HCT116 (cell line): ENCODE data around the gene TSSK6. TPM values are rescaled to one million over a fixed set of nuclear protein-coding genes. Genes with fewer than 3 reads are reported as not detected.

Experiments
- ATAC-seq: fragments of 200-7000 bp; cut with Tn5 transposase; 2 replicates; pipeline ENCODE4 v1.9.1; 2020; ENCODE audit warnings: mild to moderate bottlenecking, moderate library complexity
- BruUV-seq: library from RNA; stranded (reverse); fragments of 400-500 nt; replicated peaks from 2 replicates; lab custom pipeline; 2021; lab: Mats Ljungman, UMichigan
- CTCF ChIA-PET: fragments of 300-600 bp; sonication (Branson Sonifier 250); formaldehyde crosslinking; loops from one replicate; lab custom pipeline; 2021; ENCODE audit warnings: antibody characterized with exemption; lab: Charles Lee
- POLR2A ChIA-PET: fragments of 300-600, 350-600 bp; sonication (Branson Sonifier 250); formaldehyde crosslinking; loops from one replicate; lab custom pipeline; 2021; ENCODE audit warnings: antibody characterized with exemption; lab: Charles Lee
- RAD21 ChIA-PET, 2 experiments: fragments of 300-600 bp; sonication (Branson Sonifier 250); formaldehyde crosslinking; loops; one replicate each; lab custom pipeline; 2023; ENCODE audit warnings: low total read pairs in 2 of 2; ENCODE audit not compliant: uncharacterized antibody in 2 of 2, unreplicated experiment in 2 of 2, low non-redundant PET in 1 of 2; lab: Charles Lee
- DNase-seq: peaks from one replicate; pipeline ENCODE4 v3.0.0-alpha.2; 2010; ENCODE audit warnings: low read depth, low spot score
- H2AFZ ChIP-seq: fragments of 200-600 bp; shearing (Covaris generic), sonication (generic); 2 replicates; pipeline ENCODE4 v1.6.1; 2017; ENCODE audit warnings: low read depth, mixed run types, mixed read lengths, antibody characterized with exemption, low read length; ENCODE audit not compliant: poor library complexity, severe bottlenecking
- H3K27ac ChIP-seq: 2 replicates; pipeline ENCODE4 v1.5.1; 2012; ENCODE audit warnings: low read depth, low read length
- H3K27me3 ChIP-seq: fragments of 200-600 bp; sonication (generic); 2 replicates; pipeline ENCODE4 v1.6.1; 2016; ENCODE audit warnings: mixed run types, low read length, mixed read lengths; ENCODE audit not compliant: insufficient read depth
- H3K36me3 ChIP-seq, 2 experiments: fragments of 200-500 bp in 1 of 2; fragments of 200-600 bp in 1 of 2; sonication (Bioruptor generic) in 1 of 2; sonication (generic) in 1 of 2; 2 replicates each; pipeline versions ENCODE4 v1.5.1 to v1.6.1; 2014 to 2016; ENCODE audit warnings: low read length in 2 of 2, inconsistent platforms in 1 of 2, mixed read lengths in 1 of 2, mixed run types in 1 of 2; ENCODE audit not compliant: insufficient read depth in 2 of 2, control insufficient read depth in 1 of 2
- H3K4me1 ChIP-seq, 2 experiments: fragments of 200-600 bp in 1 of 2; sonication (generic) in 1 of 2; 2 replicates each; pipeline versions ENCODE4 v1.5.1 to v1.6.1; 2012 to 2017; ENCODE audit warnings: low read length in 2 of 2, inconsistent platforms in 1 of 2, mild to moderate bottlenecking in 1 of 2, mixed read lengths in 1 of 2, mixed run types in 1 of 2, moderate library complexity in 1 of 2; ENCODE audit not compliant: insufficient read depth in 2 of 2, control insufficient read depth in 1 of 2
- H3K4me2 ChIP-seq: fragments of 200-600 bp; sonication (generic); 2 replicates; pipeline ENCODE4 v1.6.1; 2017; ENCODE audit warnings: mixed run types, low read length, mixed read lengths
- H3K4me3 ChIP-seq, 2 experiments: fragments of 200-600 bp in 1 of 2; sonication (generic) in 1 of 2; replicated peaks in 1 of 2; 2 replicates each; pipeline ENCODE4 v1.5.1; 2011 to 2016; ENCODE audit warnings: low read length in 2 of 2, control low read depth in 1 of 2, low read depth in 1 of 2, mild to moderate bottlenecking in 1 of 2, mixed read lengths in 1 of 2, mixed run types in 1 of 2
- H3K79me2 ChIP-seq: fragments of 200-600 bp; sonication (generic); 2 replicates; pipeline ENCODE4 v1.6.1; 2017; ENCODE audit warnings: mild to moderate bottlenecking, mixed run types, low read length, moderate library complexity, mixed read lengths; ENCODE audit not compliant: insufficient read depth
- H3K9ac ChIP-seq: fragments of 200-600 bp; sonication (generic); 2 replicates; pipeline ENCODE4 v1.6.1; 2016; ENCODE audit warnings: low read length, mixed read lengths
- H3K9me2 ChIP-seq: fragments of 200-600 bp; sonication (generic), shearing (Covaris generic); 2 replicates; pipeline ENCODE4 v1.6.1; 2017; ENCODE audit warnings: mixed run types, mild to moderate bottlenecking, moderate library complexity; ENCODE audit not compliant: insufficient read depth
- H3K9me3 ChIP-seq, 2 experiments: fragments of 200-500 bp in 1 of 2; fragments of 200-600 bp in 1 of 2; sonication (Bioruptor generic) in 1 of 2; sonication (generic) in 1 of 2; 2 replicates each; pipeline ENCODE4 v1.6.1; 2014 to 2017; ENCODE audit warnings: low read length in 2 of 2, mixed read lengths in 2 of 2, inconsistent platforms in 1 of 2, low read depth in 1 of 2, mild to moderate bottlenecking in 1 of 2, mixed run types in 1 of 2, moderate library complexity in 1 of 2; ENCODE audit not compliant: control insufficient read depth in 1 of 2, insufficient read depth in 1 of 2
- H4K20me1 ChIP-seq: fragments of 200-600 bp; sonication (generic), shearing (Covaris generic); 2 replicates; pipeline ENCODE4 v1.6.1; 2017; ENCODE audit warnings: mixed run types, mild to moderate bottlenecking, moderate library complexity; ENCODE audit not compliant: insufficient read depth
- CTCF ChIP-seq, 3 experiments: fragments of 200-600 bp in 1 of 3; sonication (generic) in 1 of 3; IDR thresholded peaks in 2 of 3; conservative IDR thresholded peaks in 1 of 3; 2 replicates each; pipeline ENCODE4 v1.5.1; 2012 to 2017; ENCODE audit warnings: low read depth in 2 of 3, low read length in 2 of 3, antibody characterized with exemption in 1 of 3, borderline replicate concordance in 1 of 3, control low read depth in 1 of 3, mild to moderate bottlenecking in 1 of 3, mixed read lengths in 1 of 3, mixed run types in 1 of 3, moderate library complexity in 1 of 3; ENCODE audit not compliant: insufficient read depth in 1 of 3
- EGR1 ChIP-seq: IDR thresholded peaks from 2 replicates; pipeline ENCODE4 v1.6.1; 2012; ENCODE audit warnings: low read depth
- EZH2phosphoT487 ChIP-seq: fragments of 200-600 bp; IDR thresholded peaks from 2 replicates; pipeline ENCODE4 v1.6.1; 2018; ENCODE audit warnings: antibody characterized with exemption, borderline replicate concordance
- FOSL1 ChIP-seq: IDR thresholded peaks from 2 replicates; pipeline ENCODE4 v1.6.1; 2012; ENCODE audit warnings: low read depth
- JUND ChIP-seq: IDR thresholded peaks from 2 replicates; pipeline ENCODE4 v1.6.1; 2012
- MAX ChIP-seq: IDR thresholded peaks from 2 replicates; pipeline ENCODE4 v1.6.1; 2012
- POLR2A ChIP-seq: IDR thresholded peaks from 2 replicates; pipeline ENCODE4 v1.7.0; 2011; ENCODE audit warnings: borderline replicate concordance; ENCODE audit not compliant: insufficient read depth, insufficient read length; ENCODE audit errors: extremely low read depth
- REST ChIP-seq: IDR thresholded peaks from 2 replicates; pipeline ENCODE4 v1.6.1; 2012; ENCODE audit warnings: low read depth
- SIN3A ChIP-seq: IDR thresholded peaks from 2 replicates; pipeline ENCODE4 v1.6.1; 2012; ENCODE audit warnings: low read depth
- ZNF274 ChIP-seq: fragments of 200-500 bp; sonication (Bioruptor generic); IDR thresholded peaks from 2 replicates; pipeline ENCODE4 v1.6.1; 2014; ENCODE audit warnings: mild to moderate bottlenecking, low read depth, low read length, inconsistent platforms
- intact Hi-C: fragments of 100-400 bp; cut with micrococcal nuclease; formaldehyde crosslinking; loops from 2 replicates; pipeline ENCODE4 v1.10.0; 2022
- total RNA-seq: library from RNA; stranded (reverse); gene quantifications from one replicate; pipeline ENCODE4 v1.2.1, GENCODE V29; 2021; ENCODE audit not compliant: unreplicated experiment

Gene TSSK6
- total RNA-seq, 1 experiment from 2014 or later, result 4.1 TPM

GRCh38 chr19:19553670-19554069 is 38.3 kb upstream of the TSSK6 start:
- H3K9me2 ChIP-seq, result no peaks in the 10 kb centered on the region
- TF ChIP-seq SIN3A (no peak), CTCF (IDR thresholded peaks at IDR 0.05 in 2 of 3, conservative IDR thresholded peaks at IDR 0.05 in 1 of 3; ENCODE audit: borderline replicate concordance in 1 of 3, insufficient read depth in 1 of 3, low read depth in 2 of 3, low read length in 2 of 3) (no peak), EGR1 (no peak), MAX (no peak), FOSL1 (no peak), ZNF274 (no peak), EZH2phosphoT487 (no peak), JUND (no peak), REST (no peak), POLR2A (no peak)
- TF ChIP-seq, all 23 proteins: peak for 0
- CTCF ChIA-PET, result interaction anchor here (1.0 to 4.9 kb wide), 13 partner anchors 13 to 408 kb away, joined by 3 to 52 read pairs (median 4); partner anchors contain the start of gene NDUFA13
- POLR2A ChIA-PET, result no interaction called here
- no peaks in the 10 kb centered on the region for H3K4me1 ChIP-seq
- no peak overlapping the region for H3K27ac ChIP-seq
- no peaks in the 10 kb centered on the region for H4K20me1 ChIP-seq
- no peak overlapping the region for H2AFZ ChIP-seq
- intact Hi-C loops, result no loop called here
- H3K27me3 ChIP-seq, result no peaks in the 10 kb centered on the region
- no peak overlapping the region for H3K4me2 ChIP-seq
- ATAC-seq (no peak), DNase-seq (no peak)
- no peak overlapping the region for H3K4me3 ChIP-seq
- RAD21 ChIA-PET, result interaction anchor here (0.9 to 1.3 kb wide), 3 partner anchors 12 to 21 kb away, joined by 4 read pairs; no protein-coding TSS in a partner anchor
- no TSS peak for BruUV-seq
- H3K79me2 ChIP-seq, result no peaks in the 10 kb centered on the region
- no peaks in the 10 kb centered on the region for H3K9me3 ChIP-seq
- no peak overlapping the region for H3K9ac ChIP-seq
- no peaks in the 10 kb centered on the region for H3K36me3 ChIP-seq
